HCT116 (cell line): ENCODE results near the gene RELCH.

Experiments used
- CTCF ChIP-seq, 3 experiments: fragments of 200-600 bp in 1 of 3; sonication (generic) in 1 of 3; IDR thresholded peaks in 2 of 3; conservative IDR thresholded peaks in 1 of 3; 2 replicates each; pipeline ENCODE4 v1.5.1; 2012 to 2017; ENCODE audit warnings: low read depth in 2 of 3, low read length in 2 of 3, antibody characterized with exemption in 1 of 3, borderline replicate concordance in 1 of 3, control low read depth in 1 of 3, mild to moderate bottlenecking in 1 of 3, mixed read lengths in 1 of 3, mixed run types in 1 of 3, moderate library complexity in 1 of 3; ENCODE audit not compliant: insufficient read depth in 1 of 3
- EZH2phosphoT487 ChIP-seq: fragments of 200-600 bp; IDR thresholded peaks from 2 replicates; pipeline ENCODE4 v1.6.1; 2018; ENCODE audit warnings: antibody characterized with exemption, borderline replicate concordance
- POLR2A ChIP-seq: IDR thresholded peaks from 2 replicates; pipeline ENCODE4 v1.7.0; 2011; ENCODE audit warnings: borderline replicate concordance; ENCODE audit not compliant: insufficient read depth, insufficient read length; ENCODE audit errors: extremely low read depth
- POLR2AphosphoS5 ChIP-seq: IDR thresholded peaks from 2 replicates; pipeline ENCODE4 v1.6.1; 2011; ENCODE audit warnings: mild to moderate bottlenecking, low read depth, low read length, moderate library complexity
- RAD21 ChIP-seq: IDR thresholded peaks from 2 replicates; pipeline ENCODE4 v1.6.1; 2012; ENCODE audit warnings: low read depth, mild to moderate bottlenecking
- SP1 ChIP-seq: IDR thresholded peaks from 2 replicates; pipeline ENCODE4 v1.6.1; 2012; ENCODE audit warnings: low read depth

- TF ChIP-seq POLR2A (no peak), POLR2AphosphoS5 (no peak), EZH2phosphoT487 (no peak), RAD21 (no peak), CTCF (IDR thresholded peaks at IDR 0.05 in 2 of 3, conservative IDR thresholded peaks at IDR 0.05 in 1 of 3; ENCODE audit: borderline replicate concordance in 1 of 3, insufficient read depth in 1 of 3, low read depth in 2 of 3, low read length in 2 of 3) (no peak), SP1 (no peak)
Measured at GRCh38 chr18:62226047-62226446, 39.0 kb downstream of the RELCH start.
